IMR-90 (cell line): ENCODE results near the gene PSG1. TPM values are rescaled to one million over a fixed set of nuclear protein-coding genes. Genes with fewer than 3 reads are reported as not detected.
A peak's percentile ranks its signal among the peaks of the same experiment; 100 is the strongest.
"Not testable (repeated sequence)": the region's sequence is repeated elsewhere in the genome, so short reads cannot be mapped to it uniquely, and the experiment has no call there.

Source experiments
- ATAC-seq: fragments of 200-7000 bp; cut with Tn5 transposase; 2 replicates; pipeline ENCODE4 v1.9.1; 2020; ENCODE audit warnings: low read depth, mild to moderate bottlenecking, moderate library complexity
- BruUV-seq: library from RNA; stranded (reverse); fragments of 400-500 nt; replicated peaks from 2 replicates; lab custom pipeline; 2021; lab: Mats Ljungman, UMichigan
- CTCF ChIA-PET: fragments of 300-600 bp; formaldehyde crosslinking; extraction: SDS; loops from one replicate; lab custom pipeline; 2021; ENCODE audit warnings: antibody characterized with exemption; lab: Yijun Ruan, JAX
- POLR2A ChIA-PET: fragments of 300-600 bp; sonication (Branson Sonifier 250); formaldehyde crosslinking; loops from one replicate; lab custom pipeline; 2022; ENCODE audit warnings: antibody characterized with exemption; ENCODE audit not compliant: unreplicated experiment; lab: Charles Lee
- DNase-seq: peaks from one replicate; pipeline ENCODE4 v3.0.0; 2013
- H2AFZ ChIP-seq: replicated peaks from 2 replicates; pipeline ENCODE3; 2013; ENCODE audit warnings: low read length, mild to moderate bottlenecking; ENCODE audit not compliant: poor library complexity
- H2AK5ac ChIP-seq: 2 replicates; pipeline ENCODE4 v1.6.1; 2013; ENCODE audit warnings: low read depth, low read length, inconsistent platforms
- H2AK9ac ChIP-seq: replicated peaks from 2 replicates; pipeline ENCODE3; 2013; ENCODE audit warnings: mild to moderate bottlenecking, low read depth, low read length, moderate library complexity; ENCODE audit not compliant: poor library complexity
- H2BK120ac ChIP-seq: 2 replicates; pipeline ENCODE4 v1.6.1; 2013; ENCODE audit warnings: low read depth, low read length, inconsistent platforms
- H2BK15ac ChIP-seq: 3 replicates; pipeline ENCODE4 v1.6.1; 2013; ENCODE audit warnings: low read depth, low read length, inconsistent platforms
- H2BK20ac ChIP-seq: 2 replicates; pipeline ENCODE4 v1.6.1; 2013; ENCODE audit warnings: low read depth, mild to moderate bottlenecking, inconsistent platforms, low read length, moderate library complexity
- H2BK5ac ChIP-seq: 2 replicates; pipeline ENCODE4 v1.6.1; 2013; ENCODE audit warnings: mild to moderate bottlenecking, low read depth, low read length, inconsistent platforms; ENCODE audit not compliant: poor library complexity, severe bottlenecking
- H3K14ac ChIP-seq: replicated peaks from 2 replicates; pipeline ENCODE4 v1.6.1; 2013; ENCODE audit warnings: low read depth, low read length, inconsistent platforms
- H3K18ac ChIP-seq: 2 replicates; pipeline ENCODE4 v1.6.1; 2013; ENCODE audit warnings: low read depth, low read length, control low read depth
- H3K23ac ChIP-seq: 2 replicates; pipeline ENCODE4 v1.6.1; 2013; ENCODE audit warnings: low read depth, low read length, inconsistent platforms
- H3K27ac ChIP-seq: 2 replicates; pipeline ENCODE4 v1.5.1; 2013; ENCODE audit warnings: mild to moderate bottlenecking, control low read depth, low read length; ENCODE audit not compliant: insufficient read depth
- H3K27me3 ChIP-seq: 2 replicates; pipeline ENCODE4 v1.6.1; 2013; ENCODE audit warnings: low read length; ENCODE audit not compliant: control insufficient read depth, insufficient read depth
- H3K36me3 ChIP-seq: 2 replicates; pipeline ENCODE4 v1.6.1; 2013; ENCODE audit warnings: low read length, mixed read lengths; ENCODE audit not compliant: control insufficient read depth, insufficient read depth
- H3K4ac ChIP-seq: 2 replicates; pipeline ENCODE4 v1.6.1; 2013; ENCODE audit warnings: low read depth, low read length, inconsistent platforms
- H3K4me1 ChIP-seq: 2 replicates; pipeline ENCODE4 v1.6.1; 2013; ENCODE audit warnings: low read length, mixed read lengths; ENCODE audit not compliant: control insufficient read depth, insufficient read depth
- H3K4me2 ChIP-seq: 2 replicates; pipeline ENCODE4 v1.6.1; 2013; ENCODE audit warnings: low read depth, mild to moderate bottlenecking, control low read depth, low read length, moderate library complexity
- H3K4me3 ChIP-seq: 2 replicates; pipeline ENCODE4 v1.5.1; 2013; ENCODE audit warnings: low read depth, mild to moderate bottlenecking, control low read depth, low read length, moderate library complexity; ENCODE audit not compliant: insufficient read depth
- H3K56ac ChIP-seq: 2 replicates; pipeline ENCODE4 v1.6.1; 2013; ENCODE audit warnings: low read length, inconsistent platforms; ENCODE audit not compliant: insufficient read depth; ENCODE audit errors: extremely low read depth
- H3K79me1 ChIP-seq, 2 experiments: 2 replicates each; pipeline ENCODE4 v1.6.1; 2013; ENCODE audit warnings: low read length in 2 of 2, inconsistent platforms in 1 of 2, low read depth in 1 of 2
- H3K9ac ChIP-seq: 2 replicates; pipeline ENCODE4 v1.6.1; 2013; ENCODE audit warnings: low read depth, low read length, control low read depth
- H3K9me1 ChIP-seq: 2 replicates; pipeline ENCODE4 v1.6.1; 2013; ENCODE audit warnings: low read length, inconsistent platforms; ENCODE audit not compliant: insufficient read depth
- H3K9me3 ChIP-seq: 2 replicates; pipeline ENCODE4 v1.6.1; 2013; ENCODE audit warnings: low read length; ENCODE audit not compliant: control insufficient read depth, insufficient read depth
- H4K20me1 ChIP-seq: 2 replicates; pipeline ENCODE4 v1.6.1; 2013; ENCODE audit warnings: low read length, inconsistent platforms; ENCODE audit not compliant: insufficient read depth
- H4K5ac ChIP-seq: 2 replicates; pipeline ENCODE4 v1.6.1; 2013; ENCODE audit warnings: mild to moderate bottlenecking, low read depth, low read length, control low read depth
- H4K8ac ChIP-seq, 2 experiments: 2 replicates each; pipeline ENCODE4 v1.6.1; 2013; ENCODE audit warnings: low read depth in 2 of 2, low read length in 2 of 2, control low read depth in 1 of 2, inconsistent platforms in 1 of 2
- H4K91ac ChIP-seq: 2 replicates; pipeline ENCODE4 v1.6.1; 2013; ENCODE audit warnings: low read depth, low read length, inconsistent platforms; ENCODE audit not compliant: insufficient read depth
- CTCF ChIP-seq: conservative IDR thresholded peaks from 2 replicates; pipeline ENCODE4 v1.5.1; 2012; ENCODE audit warnings: mild to moderate bottlenecking, low read depth, low read length, improper control_type of control experiment
- SMC3 ChIP-seq: fragments of 150-350 bp; IDR thresholded peaks from 2 replicates; pipeline ENCODE4 v1.6.1; 2016; ENCODE audit warnings: low read depth, mild to moderate bottlenecking, antibody characterized with exemption, low read length, moderate library complexity
- WGBS, 2 experiments: methylation state at CpG; one replicate each; pipeline versions ENCODE4 v1.1.5 to v1.1.7; 2013; ENCODE audit warnings: missing lambda C conversion rate in 2 of 2; ENCODE audit not compliant: insufficient read length in 1 of 2; ENCODE audit errors: extremely low coverage in 2 of 2; 5-methylcytosine and 5-hydroxymethylcytosine counted together
- dilution Hi-C: fragments of 300-500 bp; cut with HindIII; formaldehyde crosslinking; loops from one replicate; pipeline ENCODE4 v1.14.3; 2018; ENCODE audit warnings: low sequenced_read_pairs; ENCODE audit not compliant: unreplicated experiment
- in situ Hi-C: fragments of 300-500 bp; cut with MboI; formaldehyde crosslinking; loops from 3 replicates; pipeline ENCODE4 v1.14.3; 2019; ENCODE audit warnings: low sequenced_read_pairs, inconsistent platforms, mixed read lengths
- intact Hi-C: fragments of 100-400 bp; cut with micrococcal nuclease; formaldehyde crosslinking; loops from 2 replicates; pipeline ENCODE4 v1.10.0; 2022
- polyA plus RNA-seq, 3 experiments: library from polyadenylated mRNA; depleted of rRNA; stranded (reverse); fragments of >200 nt; gene quantifications; 2 replicates each; pipeline ENCODE4 v1.2.3, GENCODE V29; 2012; ENCODE audit warnings: low replicate concordance in 1 of 3
- total RNA-seq: library from RNA; depleted of rRNA; stranded (reverse); fragments of >200 nt; gene quantifications from 2 replicates; pipeline ENCODE4 v1.2.3, GENCODE V29; 2012

PSG1 gene
- total and polyA plus RNA-seq, 2 of the 4 experiments (the other 2 are of a cell fraction): 0.90 to 2.5 TPM

GRCh38 chr19:42831221-42832019 lies 48.1 kb downstream of the PSG1 start (continued):
- TF ChIP-seq CTCF: no peak
- TF ChIP-seq SMC3: no peak

- Histone ChIP-seq H2BK15ac (peak overlapping the region; percentile 99), H3K18ac (peak overlapping the region; percentile 95; the same call in 1 of the 2 replicates), H2BK5ac (peak overlapping the region; percentile 99), H4K8ac (peak overlapping the region; percentile 80 to 86), H2AK5ac (peak overlapping the region; percentile 97), H3K56ac (peak overlapping the region; percentile 24), H3K23ac (peak overlapping the region; percentile 45; the same call in 1 of the 2 replicates), H3K14ac (peak overlapping the region; percentile 86), H2BK120ac (peak overlapping the region; percentile 98), H3K4ac (peak overlapping the region; percentile 99), H4K91ac (peak overlapping the region; percentile 94), H2BK20ac (peak overlapping the region; percentile 99), H3K9me1 (peaks cover 13% of the 10 kb centered on the region; the same call in 1 of the 2 replicates), H3K27ac (peak overlapping the region; percentile 77), H4K5ac (peak overlapping the region; percentile 97; the same call in 1 of the 2 replicates)
- H3K4me3 ChIP-seq, BruUV-seq, H3K9ac ChIP-seq, intact Hi-C loops, H3K27me3 ChIP-seq, H4K20me1 ChIP-seq, H2AFZ ChIP-seq, dilution Hi-C loops, POLR2A ChIA-PET, ATAC-seq, H3K79me1 ChIP-seq, CTCF ChIA-PET, H2AK9ac ChIP-seq, H3K36me3 ChIP-seq, H3K4me1 ChIP-seq, H3K9me3 ChIP-seq, H3K4me2 ChIP-seq, in situ Hi-C loops: not testable (repeated sequence)
- no CpG with 5 or more reads among the region's 9 CpGs for WGBS, 2 experiments
- DNase-seq: peak; percentile 58
These were observed 58.1 kb downstream of the PSG1 start for GRCh38 chr19:42821306-42821977.
